Rectal smooth muscle tissue (tissue), 1 donor: Measurements from ENCODE around the gene KRTAP4-9.
"Not testable (repeated sequence)": the region's sequence is repeated elsewhere in the genome, so short reads cannot be mapped to it uniquely, and the experiment has no call there.

Experiments used
- H3K27ac ChIP-seq: one replicate; pipeline ENCODE4 v1.7.0; 2013; ENCODE audit warnings: low read depth, low read length, inconsistent platforms
- H3K27me3 ChIP-seq: one replicate; pipeline ENCODE4 v1.7.0; 2013; ENCODE audit warnings: low read length; ENCODE audit not compliant: control insufficient read depth, insufficient read depth
- H3K36me3 ChIP-seq: one replicate; pipeline ENCODE4 v1.7.0; 2013; ENCODE audit warnings: low read length; ENCODE audit not compliant: control insufficient read depth, insufficient read depth
- H3K4me1 ChIP-seq: one replicate; pipeline ENCODE4 v1.7.0; 2013; ENCODE audit warnings: low read length; ENCODE audit not compliant: control insufficient read depth, insufficient read depth
- H3K4me3 ChIP-seq: one replicate; pipeline ENCODE4 v1.7.0; 2013; ENCODE audit warnings: low read length
- H3K9ac ChIP-seq: one replicate; pipeline ENCODE4 v1.7.0; 2013; ENCODE audit warnings: low read length

The KRTAP4-9 gene

GRCh38 chr17:41071606-41072360 is 33.4 kb upstream of the KRTAP4-9 start:
- no peak overlapping the region for H3K9ac ChIP-seq
- no peaks in the 10 kb centered on the region for H3K36me3 ChIP-seq
- H3K27ac ChIP-seq: no peak overlapping the region
- no peaks in the 10 kb centered on the region for H3K4me1 ChIP-seq
- no peak overlapping the region for H3K4me3 ChIP-seq
- no peaks in the 10 kb centered on the region for H3K27me3 ChIP-seq

GRCh38 chr17:41073676-41074075 is 31.5 kb upstream of the KRTAP4-9 start:
- Histone ChIP-seq H3K36me3 (no peaks in the 10 kb centered on the region), H3K4me1 (no peaks in the 10 kb centered on the region), H3K9ac (no peak overlapping the region), H3K27ac (no peak overlapping the region), H3K27me3 (no peaks in the 10 kb centered on the region), H3K4me3 (no peak overlapping the region)

GRCh38 chr17:41076788-41077187 is 28.4 kb upstream of the KRTAP4-9 start:
- no peaks in the 10 kb centered on the region for H3K36me3 ChIP-seq
- H3K4me1 ChIP-seq: no peaks in the 10 kb centered on the region
- H3K9ac ChIP-seq: no peak overlapping the region
- no peak overlapping the region for H3K4me3 ChIP-seq
- H3K27ac ChIP-seq: no peak overlapping the region
- no peaks in the 10 kb centered on the region for H3K27me3 ChIP-seq

GRCh38 chr17:41082626-41083025 is 22.6 kb upstream of the KRTAP4-9 start:
- no peak overlapping the region for H3K4me3 ChIP-seq
- no peak overlapping the region for H3K27ac ChIP-seq
- H3K36me3 ChIP-seq: no peaks in the 10 kb centered on the region
- no peak overlapping the region for H3K9ac ChIP-seq
- no peaks in the 10 kb centered on the region for H3K4me1 ChIP-seq
- no peaks in the 10 kb centered on the region for H3K27me3 ChIP-seq

- not testable (repeated sequence) for H3K4me3 ChIP-seq, H3K4me1 ChIP-seq, H3K36me3 ChIP-seq, H3K27ac ChIP-seq, H3K9ac ChIP-seq, H3K27me3 ChIP-seq
These were observed 21.8 kb upstream of the KRTAP4-9 start for GRCh38 chr17:41083427-41083826.

- H3K27ac ChIP-seq, H3K27me3 ChIP-seq, H3K9ac ChIP-seq, H3K36me3 ChIP-seq, H3K4me1 ChIP-seq, H3K4me3 ChIP-seq: not testable (repeated sequence)
These were observed 20.9 kb upstream of the KRTAP4-9 start, which contains the start of gene KRTAP4-7 for GRCh38 chr17:41084100-41084856. Gene KRTAP4-7, plus strand, starts transcription at chr17:41084150. Its CDS starts 57 bp downstream, at chr17:41084207.

GRCh38 chr17:41088760-41089352 is 16.3 kb upstream of the KRTAP4-9 start:
- not testable (repeated sequence) for H3K27ac ChIP-seq, H3K27me3 ChIP-seq, H3K9ac ChIP-seq, H3K4me3 ChIP-seq, H3K36me3 ChIP-seq, H3K4me1 ChIP-seq

- H3K9ac ChIP-seq: no peak overlapping the region
- no peak overlapping the region for H3K27ac ChIP-seq
- H3K4me3 ChIP-seq: no peak overlapping the region
- no peaks in the 10 kb centered on the region for H3K36me3 ChIP-seq
- no peaks in the 10 kb centered on the region for H3K27me3 ChIP-seq
- H3K4me1 ChIP-seq: no peaks in the 10 kb centered on the region
These were observed 9.1 kb upstream of the KRTAP4-9 start for GRCh38 chr17:41096055-41096454.

- H3K4me1 ChIP-seq: no peaks in the 10 kb centered on the region
These were observed 7.1 kb upstream of the KRTAP4-9 start, which contains the start of gene KRTAP4-8 for GRCh38 chr17:41098042-41098441. Gene KRTAP4-8, minus strand, starts transcription at chr17:41098142. Its CDS starts 58 bp downstream, at chr17:41098084.

GRCh38 chr17:41098481-41098880 is 6.7 kb upstream of the KRTAP4-9 start:
- no peak overlapping the region for H3K4me3 ChIP-seq
- no peaks in the 10 kb centered on the region for H3K4me1 ChIP-seq
- H3K27me3 ChIP-seq: no peaks in the 10 kb centered on the region
- H3K9ac ChIP-seq: no peak overlapping the region
- no peak overlapping the region for H3K27ac ChIP-seq
- H3K36me3 ChIP-seq: no peaks in the 10 kb centered on the region

More at GRCh38 chr17:41098042-41098441, 7.1 kb upstream of the KRTAP4-9 start, which contains the start of gene KRTAP4-8:
- Histone ChIP-seq H3K9ac (no peak within 1 kb of the TSS), H3K27ac (no peak within 1 kb of the TSS), H3K27me3 (no peaks in the 10 kb centered on the region), H3K36me3 (no peaks in the 10 kb centered on the region), H3K4me3 (no peak within 1 kb of the TSS)

- not testable (repeated sequence) for H3K27me3 ChIP-seq, H3K4me1 ChIP-seq, H3K4me3 ChIP-seq, H3K27ac ChIP-seq, H3K9ac ChIP-seq, H3K36me3 ChIP-seq
These were observed 5.3 kb upstream of the KRTAP4-9 start for GRCh38 chr17:41099682-41100480.
